Esophagus squamous epithelium (tissue), 5 donors: ENCODE measurements around the gene PDE7B. TPM values are rescaled to one million over a fixed set of nuclear protein-coding genes. Genes with fewer than 3 reads are reported as not detected.

Source experiments
- DNase-seq: peaks from one replicate; lab custom pipeline; 2025; lab: John Stamatoyannopoulos, UW
- H3K27ac ChIP-seq, 4 donors: fragments of 200-600 bp; sonication (generic); one replicate each; pipeline ENCODE4 v1.5.1; 2016 to 2019; ENCODE audit warnings: mild to moderate bottlenecking in 1 of 4
- H3K27me3 ChIP-seq, 4 donors: fragments of 200-600 bp; sonication (generic); 1 replicate in 3 of 4; 2 replicates in 1 of 4; pipeline versions ENCODE4 v1.5.1 to v1.6.0; 2017 to 2021; ENCODE audit warnings: antibody characterized with exemption in 1 of 4
- H3K36me3 ChIP-seq, 3 donors: fragments of 200-600 bp; sonication (generic); one replicate each; pipeline ENCODE4 v1.5.1; 2016 to 2019
- H3K4me1 ChIP-seq, 3 donors: fragments of 200-600 bp; sonication (generic); one replicate each; pipeline ENCODE4 v1.5.1; 2017 to 2019
- H3K4me3 ChIP-seq, 4 donors: fragments of 200-600 bp; sonication (generic); 1 replicate in 3 of 4; 2 replicates in 1 of 4; pipeline ENCODE4 v1.5.1; 2016 to 2019; ENCODE audit warnings: mild to moderate bottlenecking in 2 of 4, moderate library complexity in 1 of 4
- H3K9me3 ChIP-seq, 3 donors: fragments of 200-600 bp; sonication (generic); one replicate each; pipeline ENCODE4 v1.5.1; 2016 to 2019
- CTCF ChIP-seq, 6 experiments: fragments of 450-650 bp in 4 of 6; fragments of 200-600 bp in 2 of 6; sonication (generic) in 2 of 6; IDR thresholded peaks; one replicate each; pipeline ENCODE4 v1.5.1; 2016 to 2019; ENCODE audit warnings: antibody characterized with exemption in 6 of 6, mild to moderate bottlenecking in 4 of 6, moderate library complexity in 4 of 6
- POLR2A ChIP-seq, 4 donors: fragments of 450-650 bp; IDR thresholded peaks; one replicate each; pipeline ENCODE4 v1.6.1; 2017; ENCODE audit warnings: antibody characterized with exemption in 4 of 4, mild to moderate bottlenecking in 4 of 4, moderate library complexity in 3 of 4
- WGBS, 2 donors: methylation state at CpG; one replicate each; pipeline ENCODE4 v1.1.5; 2018; 5-methylcytosine and 5-hydroxymethylcytosine counted together
- intact Hi-C: fragments of 100-400 bp; cut with DNase I; formaldehyde crosslinking; loops from one replicate; pipeline ENCODE4 v1.15.0; 2022
- total RNA-seq, 4 donors: library from RNA; depleted of rRNA; stranded (reverse); fragments of >200 nt; gene quantifications; one replicate each; pipeline ENCODE4 v1.1.0, GENCODE V29; 2016
- donor health status: DM: yes; HTN: yes; CAD: no.

Gene PDE7B
- total RNA-seq, 4 donors from 2014 or later: 0.08 to 6.1 (median 0.47) TPM

GRCh38 chr6:135953818-135954217, 102.3 kb downstream of the PDE7B start:
- no peak for TF ChIP-seq POLR2A (IDR thresholded peaks at IDR 0.05)
- no peak for TF ChIP-seq CTCF (IDR thresholded peaks at IDR 0.05)
- WGBS, 2 donors: 78 to 80% methylated on average over 5 of the region's 5 CpGs
- Histone ChIP-seq H3K9me3 (no peaks in the 10 kb centered on the region), H3K27ac (no peak overlapping the region), H3K4me1 (no peaks in the 10 kb centered on the region), H3K36me3 (no peaks in the 10 kb centered on the region), H3K27me3 (no peaks in the 10 kb centered on the region), H3K4me3 (no peak overlapping the region)
- no peak for DNase-seq
- intact Hi-C loops: no loop called here

- Histone ChIP-seq H3K4me3 (no peak overlapping the region), H3K9me3 (no peaks in the 10 kb centered on the region), H3K27ac (no peak overlapping the region), H3K36me3 (no peaks in the 10 kb centered on the region), H3K4me1 (no peaks in the 10 kb centered on the region), H3K27me3 (no peaks in the 10 kb centered on the region)
- no peak for TF ChIP-seq POLR2A (IDR thresholded peaks at IDR 0.05)
- no peak for TF ChIP-seq CTCF (IDR thresholded peaks at IDR 0.05)
- no peak for DNase-seq
- intact Hi-C loops: no loop called here
- 74 to 76% methylated on average over 3 of the region's 3 CpGs for WGBS, 2 donors
Measured at GRCh38 chr6:135955099-135955498, 103.6 kb downstream of the PDE7B start.

DNA sequence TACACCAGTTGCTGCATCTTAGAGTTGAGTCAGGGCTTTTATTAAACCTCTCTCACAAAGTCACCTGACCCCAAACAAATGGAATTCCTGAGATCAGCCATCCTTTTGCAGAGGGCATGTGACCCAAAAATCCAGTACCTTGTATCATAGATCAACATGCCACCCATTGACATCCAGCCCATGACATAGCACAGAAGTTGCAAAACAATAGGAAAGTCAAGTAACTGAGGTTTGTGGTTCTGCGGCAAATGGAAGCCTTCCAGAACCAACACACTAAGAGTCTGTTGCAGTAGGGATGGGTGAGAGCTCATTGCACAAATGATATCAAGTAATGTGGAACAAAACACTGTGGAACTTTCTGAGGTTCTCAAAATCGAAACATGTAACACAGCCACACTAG, 111.2 kb downstream of the PDE7B start:
- Histone ChIP-seq H3K9me3 (no peaks in the 10 kb centered on the region), H3K36me3 (no peaks in the 10 kb centered on the region), H3K4me1 (no peaks in the 10 kb centered on the region), H3K27ac (no peak overlapping the region), H3K27me3 (no peaks in the 10 kb centered on the region), H3K4me3 (no peak overlapping the region)
- no peak for DNase-seq
- WGBS, 2 donors: 78 to 87% methylated on average over 2 of the region's 2 CpGs
- TF ChIP-seq CTCF (IDR thresholded peaks at IDR 0.05) (no peak), POLR2A (IDR thresholded peaks at IDR 0.05) (no peak)
- intact Hi-C loops: no loop called here

GRCh38 chr6:135970750-135971149, 119.2 kb downstream of the PDE7B start:
- Histone ChIP-seq H3K4me1 (no peaks in the 10 kb centered on the region), H3K27ac (no peak overlapping the region), H3K36me3 (no peaks in the 10 kb centered on the region), H3K27me3 (no peaks in the 10 kb centered on the region), H3K9me3 (no peaks in the 10 kb centered on the region), H3K4me3 (no peak overlapping the region)
- WGBS, 2 donors: 90 to 91% methylated on average over 7 of the region's 7 CpGs
- no peak for DNase-seq
- intact Hi-C loops: no loop called here
- no peak for TF ChIP-seq CTCF (IDR thresholded peaks at IDR 0.05)
- TF ChIP-seq POLR2A (IDR thresholded peaks at IDR 0.05): no peak

DNA sequence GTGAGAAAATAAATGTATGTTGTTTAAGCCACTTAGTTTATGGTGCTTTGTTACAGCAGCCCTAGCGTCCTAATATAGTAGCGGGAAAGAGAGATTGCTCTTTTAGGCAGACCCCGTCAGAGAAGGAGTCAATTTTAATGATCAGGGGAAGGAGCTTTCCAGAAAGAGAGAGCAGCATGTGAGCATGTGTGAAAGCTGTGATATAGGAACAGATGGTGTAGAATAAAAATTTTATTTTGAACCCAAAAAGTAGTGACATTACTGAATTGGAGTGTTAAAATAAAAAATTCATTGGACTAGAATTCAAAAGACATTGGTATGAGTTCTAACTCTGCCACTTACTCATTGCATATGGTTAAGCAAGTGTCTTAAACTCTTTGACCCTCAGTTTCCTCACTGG, 119.8 kb downstream of the PDE7B start:
- DNase-seq: no peak
- TF ChIP-seq POLR2A (IDR thresholded peaks at IDR 0.05) (no peak), CTCF (IDR thresholded peaks at IDR 0.05) (no peak)
- intact Hi-C loops: no loop called here

More for the DNA sequence above, 119.8 kb downstream of the PDE7B start:
- H3K9me3 ChIP-seq: no peaks in the 10 kb centered on the region
- no peak overlapping the region for H3K27ac ChIP-seq
- H3K36me3 ChIP-seq: no peaks in the 10 kb centered on the region
- no peaks in the 10 kb centered on the region for H3K27me3 ChIP-seq
- no peak overlapping the region for H3K4me3 ChIP-seq
- no peaks in the 10 kb centered on the region for H3K4me1 ChIP-seq
- 86 to 88% methylated on average over 3 of the region's 3 CpGs for WGBS, 2 donors
